Esophagus squamous epithelium (tissue), 5 donors: ENCODE measurements around the gene ANTXR2. TPM values are rescaled to one million over a fixed set of nuclear protein-coding genes. Genes with fewer than 3 reads are reported as not detected.

Experiments used
- DNase-seq: peaks from one replicate; lab custom pipeline; 2025; lab: John Stamatoyannopoulos, UW
- H3K27ac ChIP-seq, 4 donors: fragments of 200-600 bp; sonication (generic); one replicate each; pipeline ENCODE4 v1.5.1; 2016 to 2019; ENCODE audit warnings: mild to moderate bottlenecking in 1 of 4
- H3K27me3 ChIP-seq, 4 donors: fragments of 200-600 bp; sonication (generic); 1 replicate in 3 of 4; 2 replicates in 1 of 4; pipeline versions ENCODE4 v1.5.1 to v1.6.0; 2017 to 2021; ENCODE audit warnings: antibody characterized with exemption in 1 of 4
- H3K36me3 ChIP-seq, 3 donors: fragments of 200-600 bp; sonication (generic); one replicate each; pipeline ENCODE4 v1.5.1; 2016 to 2019
- H3K4me1 ChIP-seq, 3 donors: fragments of 200-600 bp; sonication (generic); one replicate each; pipeline ENCODE4 v1.5.1; 2017 to 2019
- H3K4me3 ChIP-seq, 4 donors: fragments of 200-600 bp; sonication (generic); 1 replicate in 3 of 4; 2 replicates in 1 of 4; pipeline ENCODE4 v1.5.1; 2016 to 2019; ENCODE audit warnings: mild to moderate bottlenecking in 2 of 4, moderate library complexity in 1 of 4
- H3K9me3 ChIP-seq, 3 donors: fragments of 200-600 bp; sonication (generic); one replicate each; pipeline ENCODE4 v1.5.1; 2016 to 2019
- CTCF ChIP-seq, 6 experiments: fragments of 450-650 bp in 4 of 6; fragments of 200-600 bp in 2 of 6; sonication (generic) in 2 of 6; IDR thresholded peaks; one replicate each; pipeline ENCODE4 v1.5.1; 2016 to 2019; ENCODE audit warnings: antibody characterized with exemption in 6 of 6, mild to moderate bottlenecking in 4 of 6, moderate library complexity in 4 of 6
- POLR2A ChIP-seq, 4 donors: fragments of 450-650 bp; IDR thresholded peaks; one replicate each; pipeline ENCODE4 v1.6.1; 2017; ENCODE audit warnings: antibody characterized with exemption in 4 of 4, mild to moderate bottlenecking in 4 of 4, moderate library complexity in 3 of 4
- WGBS, 2 donors: methylation state at CpG; one replicate each; pipeline ENCODE4 v1.1.5; 2018; 5-methylcytosine and 5-hydroxymethylcytosine counted together
- intact Hi-C: fragments of 100-400 bp; cut with DNase I; formaldehyde crosslinking; loops from one replicate; pipeline ENCODE4 v1.15.0; 2022
- total RNA-seq, 4 donors: library from RNA; depleted of rRNA; stranded (reverse); fragments of >200 nt; gene quantifications; one replicate each; pipeline ENCODE4 v1.1.0, GENCODE V29; 2016
- donor health status: DM: yes; HTN: yes; CAD: no.

Gene ANTXR2
- total RNA-seq, 4 donors from 2014 or later = 1.6 to 60.3 (median 21.5) TPM

- H3K36me3 ChIP-seq = no peaks in the 10 kb centered on the region
- no peaks in the 10 kb centered on the region for H3K9me3 ChIP-seq
- intact Hi-C loops = no loop called here
- TF ChIP-seq CTCF (IDR thresholded peaks at IDR 0.05) (no peak), POLR2A (IDR thresholded peaks at IDR 0.05) (no peak)
- WGBS, 2 donors = 89 to 91% methylated on average over 3 of the region's 3 CpGs
- H3K27ac ChIP-seq = no peak overlapping the region
- DNase-seq = no peak
- H3K27me3 ChIP-seq = no peaks in the 10 kb centered on the region
- H3K4me3 ChIP-seq = no peak overlapping the region
- H3K4me1 ChIP-seq = no peaks in the 10 kb centered on the region
Measured at GRCh38 chr4:80113615-80114014, 40.6 kb upstream of the ANTXR2 start.

GRCh38 chr4:80112236-80112635 is 39.2 kb upstream of the ANTXR2 start:
- WGBS, 2 donors = 58 to 82% methylated on average over 3 of the region's 3 CpGs
- intact Hi-C loops = no loop called here
- Histone ChIP-seq H3K4me1 (no peaks in the 10 kb centered on the region), H3K4me3 (no peak overlapping the region), H3K9me3 (peaks cover 0 to 2% (median 0%) of the 10 kb centered on the region in 3 donors), H3K27me3 (no peaks in the 10 kb centered on the region), H3K27ac (no peak overlapping the region), H3K36me3 (no peaks in the 10 kb centered on the region)
- DNase-seq = no peak
- TF ChIP-seq POLR2A (IDR thresholded peaks at IDR 0.05) = no peak
- no peak for TF ChIP-seq CTCF (IDR thresholded peaks at IDR 0.05)

- no peak overlapping the region for H3K4me3 ChIP-seq
- intact Hi-C loops = no loop called here
- H3K27ac ChIP-seq = no peak overlapping the region
- no peaks in the 10 kb centered on the region for H3K27me3 ChIP-seq
- TF ChIP-seq CTCF (IDR thresholded peaks at IDR 0.05) = no peak
- no peak for TF ChIP-seq POLR2A (IDR thresholded peaks at IDR 0.05)
- peaks cover 0 to 7% (median 0%) of the 10 kb centered on the region in 3 donors for H3K9me3 ChIP-seq
- no peaks in the 10 kb centered on the region for H3K36me3 ChIP-seq
- H3K4me1 ChIP-seq = no peaks in the 10 kb centered on the region
- DNase-seq = no peak
Measured at GRCh38 chr4:80111276-80111675, 38.2 kb upstream of the ANTXR2 start.

- no peak overlapping the region for H3K27ac ChIP-seq
- no peaks in the 10 kb centered on the region for H3K36me3 ChIP-seq
- intact Hi-C loops = no loop called here
- 97 to 100% methylated on average over 1 of the region's 1 CpG for WGBS, 2 donors
- TF ChIP-seq POLR2A (IDR thresholded peaks at IDR 0.05) = no peak
- TF ChIP-seq CTCF (IDR thresholded peaks at IDR 0.05) = no peak
- no peak for DNase-seq
- no peaks in the 10 kb centered on the region for H3K4me1 ChIP-seq
- peaks cover 0 to 7% (median 0%) of the 10 kb centered on the region in 3 donors for H3K9me3 ChIP-seq
- H3K4me3 ChIP-seq = no peak overlapping the region
- H3K27me3 ChIP-seq = no peaks in the 10 kb centered on the region
Measured at GRCh38 chr4:80107374-80107773, 34.3 kb upstream of the ANTXR2 start.

GRCh38 chr4:80104927-80105326 is 31.9 kb upstream of the ANTXR2 start:
- 75 to 76% methylated on average over 1 of the region's 1 CpG for WGBS, 2 donors

More at GRCh38 chr4:80104927-80105326, 31.9 kb upstream of the ANTXR2 start:
- Histone ChIP-seq H3K4me3 (no peak overlapping the region), H3K4me1 (no peaks in the 10 kb centered on the region), H3K27ac (no peak overlapping the region), H3K27me3 (no peaks in the 10 kb centered on the region), H3K36me3 (no peaks in the 10 kb centered on the region), H3K9me3 (peaks cover 0 to 7% (median 0%) of the 10 kb centered on the region in 3 donors)
- intact Hi-C loops = no loop called here
- no peak for DNase-seq
- no peak for TF ChIP-seq CTCF (IDR thresholded peaks at IDR 0.05)
- no peak for TF ChIP-seq POLR2A (IDR thresholded peaks at IDR 0.05)
